Measurements from ENCODE around the gene KLF6. TPM values are rescaled to one million over a fixed set of nuclear protein-coding genes. Genes with fewer than 3 reads are reported as not detected.
A peak's percentile ranks its signal among the peaks of the same experiment; 100 is the strongest.

KLF6 gene
- total and polyA plus RNA-seq, 9 of the 15 experiments (the other 6 are each of a cell fraction or from before 2014, with no cell fraction given): 3.2 to 23.9 (median 8.0) TPM

- TF ChIP-seq AFF4 (CRISPR knock-in tag; IDR thresholded peaks at IDR 0.05) (peak; percentile 43; the same call in 1 of the 2 replicates), KDM2B (CRISPR knock-in tag; IDR thresholded peaks at IDR 0.05) (no peak), TCFL5 (CRISPR knock-in tag; conservative IDR thresholded peaks at IDR 0.05) (no peak), SPI1 (IDR thresholded peaks at IDR 0.05; ENCODE audit: borderline replicate concordance, low read depth, low read length) (no peak), HSF4 (CRISPR knock-in tag; IDR thresholded peaks at IDR 0.05; ENCODE audit: borderline replicate concordance) (no peak), E2F4 (CRISPR knock-in tag; IDR thresholded peaks at IDR 0.05; ENCODE audit: low read depth) (no peak), ZNF444 (CRISPR knock-in tag; IDR thresholded peaks at IDR 0.05) (no peak), YBX1 (IDR thresholded peaks at IDR 0.05) (no peak), MYBL2 (IDR thresholded peaks at IDR 0.05; ENCODE audit: low read depth) (no peak), MYBL2 (CRISPR knock-in tag; IDR thresholded peaks at IDR 0.05; ENCODE audit: borderline replicate concordance) (no peak), ZNF311 (CRISPR knock-in tag; IDR thresholded peaks at IDR 0.05) (no peak), LARP7 (IDR thresholded peaks at IDR 0.05) (no peak), MTF1 (CRISPR knock-in tag; IDR thresholded peaks at IDR 0.05; ENCODE audit: borderline replicate concordance) (no peak), CREB3 (tag; conservative IDR thresholded peaks at IDR 0.05; ENCODE audit: low read depth) (no peak; the same call in none of the 2 replicates), PTBP1 (IDR thresholded peaks at IDR 0.05; ENCODE audit: low read depth, low read length) (no peak), ZNF384 (IDR thresholded peaks at IDR 0.05; ENCODE audit: low read depth, low read length) (peak; percentile 97), KDM5B (IDR thresholded peaks at IDR 0.05; ENCODE audit: insufficient replicate concordance, low read depth, low read length) (no peak), BRD9 (IDR thresholded peaks at IDR 0.05; ENCODE audit: low read depth, partially characterized antibody) (peak; percentile 52), SMAD1 (IDR thresholded peaks at IDR 0.05; ENCODE audit: low read depth, low read length, partially characterized antibody) (peak; percentile 37), ATF6 (CRISPR knock-in tag; IDR thresholded peaks at IDR 0.05) (no peak), ATF7 (IDR thresholded peaks at IDR 0.05) (peak; percentile 28; the same call in 1 of the 2 replicates)
Measured at GRCh38 chr10:3803927-3804741, 19.1 kb upstream of the KLF6 start (continued).

Data from K562 (cell line).